A549 (cell line): Measurements from ENCODE around the gene RUNX3. TPM values are rescaled to one million over a fixed set of nuclear protein-coding genes. Genes with fewer than 3 reads are reported as not detected.

Source experiments
- ATAC-seq, 2 experiments: fragments of 200-7000 bp in 1 of 2; fragments of >200 bp in 1 of 2; cut with Nextera tagmentation in 1 of 2; cut with Tn5 transposase in 1 of 2; 3 replicates each; pipeline versions ENCODE4 v1.8.0 to v1.9.1; 2018 to 2020; ENCODE audit warnings: mild to moderate bottlenecking in 1 of 2, moderate library complexity in 1 of 2
- CTCF ChIA-PET: fragments of 300-600 bp; sonication (Branson Sonifier 250); formaldehyde crosslinking; extraction: SDS; loops from one replicate; lab custom pipeline; 2021; ENCODE audit warnings: antibody characterized with exemption, inconsistent platforms; lab: Yijun Ruan, JAX
- POLR2A ChIA-PET: fragments of 350-600 bp; formaldehyde crosslinking; extraction: SDS; loops from one replicate; lab custom pipeline; 2021; ENCODE audit warnings: antibody characterized with exemption, inconsistent platforms; lab: Yijun Ruan, JAX
- DNase-seq, 2 experiments: peaks; one replicate each; pipeline versions ENCODE4 v3.0.0 to v3.0.0-alpha.2; 2011 to 2016; ENCODE audit warnings: low read depth in 1 of 2, low spot score in 1 of 2
- FAIRE-seq: peaks from 2 replicates; lab custom pipeline; 2011; peaks lifted over from hg19 to GRCh38; lab: Jason Lieb, UNC
- H3K27ac ChIP-seq, 2 experiments: fragments of >200 bp; sonication (Bioruptor Twin); formaldehyde crosslinking; 3 replicates each; pipeline ENCODE4 v1.5.1; 2016 to 2017
- H3K4me1 ChIP-seq: fragments of >200 bp; sonication (Bioruptor Twin); formaldehyde crosslinking; 3 replicates; pipeline ENCODE4 v1.6.1; 2016
- H3K4me2 ChIP-seq: fragments of >200 bp; sonication (Bioruptor Twin); formaldehyde crosslinking; 3 replicates; pipeline ENCODE4 v1.6.1; 2016
- H3K4me3 ChIP-seq: fragments of >200 bp; sonication (Bioruptor Twin); formaldehyde crosslinking; 3 replicates; pipeline ENCODE4 v1.5.1; 2016
- H3K9me3 ChIP-seq: fragments of >200 bp; sonication (Bioruptor Twin); formaldehyde crosslinking; 3 replicates; pipeline ENCODE4 v1.6.1; 2016
- CHD2 ChIP-seq: fragments of 150-350 bp; IDR thresholded peaks from 2 replicates; pipeline ENCODE4 v1.6.1; 2014; ENCODE audit warnings: low read length; ENCODE audit not compliant: partially characterized antibody
- CHD4 ChIP-seq: fragments of 200-600 bp; sonication (generic); IDR thresholded peaks from 2 replicates; pipeline ENCODE4 v1.6.1; 2016; ENCODE audit warnings: antibody characterized with exemption, mild to moderate bottlenecking, borderline replicate concordance
- EP300 ChIP-seq, 2 experiments: fragments of >200 bp; sonication (Bioruptor Twin); formaldehyde crosslinking; IDR thresholded peaks; 2 replicates in 1 of 2; 3 replicates in 1 of 2; pipeline ENCODE4 v1.6.1; 2016 to 2017
- ESRRA ChIP-seq: fragments of 150-350 bp; IDR thresholded peaks from 2 replicates; pipeline ENCODE4 v1.6.1; 2014; ENCODE audit warnings: mild to moderate bottlenecking, low read length, borderline replicate concordance
- FOSB ChIP-seq: fragments of 250-450 bp; sonication (Bioruptor Pico); IDR thresholded peaks from 2 replicates; pipeline ENCODE4 v1.5.0; 2020; ENCODE audit warnings: mild to moderate bottlenecking, moderate library complexity
- HDAC2 ChIP-seq: fragments of 200-600 bp; sonication (generic); IDR thresholded peaks from 2 replicates; pipeline ENCODE4 v1.6.1; 2016
- HEYL ChIP-seq: fragments of 250-450 bp; sonication (Bioruptor Pico); IDR thresholded peaks from 2 replicates; pipeline ENCODE4 v1.8.0; 2021; ENCODE audit warnings: mild to moderate bottlenecking, moderate library complexity
- HMGXB4 ChIP-seq: fragments of 250-450 bp; sonication (Bioruptor Pico); IDR thresholded peaks from 2 replicates; pipeline ENCODE4 v1.5.0; 2021; ENCODE audit warnings: mild to moderate bottlenecking, moderate library complexity, borderline replicate concordance
- HOXB13 ChIP-seq: fragments of 250-450 bp; sonication (Bioruptor Pico); IDR thresholded peaks from 2 replicates; pipeline ENCODE4 v1.5.0; 2020; ENCODE audit warnings: low read depth, mild to moderate bottlenecking, moderate library complexity
- HOXB5 ChIP-seq: fragments of 250-450 bp; sonication (Bioruptor Pico); IDR thresholded peaks from 2 replicates; pipeline ENCODE4 v1.5.0; 2020; ENCODE audit warnings: mild to moderate bottlenecking, moderate library complexity
- KDM1A ChIP-seq: fragments of 200-600 bp; sonication (generic); IDR thresholded peaks from 2 replicates; pipeline ENCODE4 v1.6.1; 2016; ENCODE audit warnings: low read depth, mild to moderate bottlenecking
- MAZ ChIP-seq: fragments of 150-350 bp; IDR thresholded peaks from 2 replicates; pipeline ENCODE4 v1.6.1; 2014; ENCODE audit warnings: antibody characterized with exemption, low read depth, low read length, borderline replicate concordance
- MYC ChIP-seq: IDR thresholded peaks from 2 replicates; pipeline ENCODE4 v1.6.1; 2012; ENCODE audit warnings: mild to moderate bottlenecking, inconsistent platforms, low read length, improper control_type of control experiment, borderline replicate concordance
- PHF8 ChIP-seq: fragments of 200-600 bp; sonication (generic); IDR thresholded peaks from 2 replicates; pipeline ENCODE4 v1.6.1; 2016; ENCODE audit warnings: low read depth, mild to moderate bottlenecking, antibody characterized with exemption, moderate library complexity, borderline replicate concordance
- POLR2AphosphoS2 ChIP-seq: conservative IDR thresholded peaks from 2 replicates; pipeline ENCODE4 v1.6.1; 2012; ENCODE audit warnings: low read length, improper control_type of control experiment, inconsistent platforms
- RCOR1 ChIP-seq: fragments of 150-350 bp; IDR thresholded peaks from 2 replicates; pipeline ENCODE4 v1.6.1; 2014; ENCODE audit warnings: antibody characterized with exemption, low read length, low read depth
- RNF2 ChIP-seq: fragments of 200-600 bp; sonication (generic); IDR thresholded peaks from 2 replicates; pipeline ENCODE4 v1.6.1; 2016; ENCODE audit warnings: low read depth, mild to moderate bottlenecking, antibody characterized with exemption, moderate library complexity, borderline replicate concordance
- SMC3 ChIP-seq: fragments of >200 bp; sonication (Bioruptor Twin); formaldehyde crosslinking; IDR thresholded peaks from 3 replicates; pipeline ENCODE4 v1.6.1; 2018; ENCODE audit warnings: inconsistent platforms
- TFCP2L1 ChIP-seq: fragments of 250-450 bp; sonication (Bioruptor Pico); IDR thresholded peaks from 2 replicates; pipeline ENCODE4 v1.5.0; 2021; ENCODE audit warnings: mild to moderate bottlenecking
- TP53 ChIP-seq: fragments of 250-450 bp; sonication (Bioruptor Pico); IDR thresholded peaks from 2 replicates; pipeline ENCODE4 v1.5.0; 2021; ENCODE audit warnings: mild to moderate bottlenecking, moderate library complexity
- USF2 ChIP-seq: fragments of 450-650 bp; IDR thresholded peaks from 2 replicates; pipeline ENCODE4 v1.6.1; 2014; ENCODE audit warnings: antibody characterized with exemption
- ZFP36 ChIP-seq: fragments of 450-650 bp; IDR thresholded peaks from 2 replicates; pipeline ENCODE4 v1.6.1; 2014; ENCODE audit warnings: borderline replicate concordance; ENCODE audit not compliant: partially characterized antibody
- ZSCAN20 ChIP-seq: fragments of 250-450 bp; sonication (Bioruptor Pico); IDR thresholded peaks from 2 replicates; pipeline ENCODE4 v1.8.0; 2022; ENCODE audit warnings: mild to moderate bottlenecking, moderate library complexity
- WGBS: methylation state at CpG from one replicate; pipeline ENCODE4 v1.1.6; 2017; ENCODE audit errors: missing lambda C conversion rate; 5-methylcytosine and 5-hydroxymethylcytosine counted together
- polyA plus RNA-seq, 4 experiments: library from polyadenylated mRNA; depleted of rRNA in 3 of 4; stranded (reverse); fragments of >200 nt; fragmentation: RNase III in 1 of 4; extraction: RNeasy Plus Mini Kit Qiagen cat#74134 plus additional on column Dnase treatment in 1 of 4; gene quantifications; 2 replicates in 3 of 4; 3 replicates in 1 of 4; pipeline ENCODE4 v1.2.3, GENCODE V29; 2011 to 2017
- TF ChIP-seq, protein P1 (sequence below): fragments of 250-450 bp; sonication (Bioruptor Pico); IDR thresholded peaks from 2 replicates; pipeline ENCODE4 v1.5.0; 2020; ENCODE audit warnings: low read depth, mild to moderate bottlenecking, moderate library complexity
- TF ChIP-seq, protein P2 (sequence below): fragments of 200-600 bp; sonication (generic); IDR thresholded peaks from 2 replicates; pipeline ENCODE4 v1.6.1; 2016; ENCODE audit warnings: antibody characterized with exemption, mild to moderate bottlenecking, moderate library complexity

The RUNX3 gene
- polyA plus RNA-seq, 2 of the 4 experiments (the other 2 are of a cell fraction): 1.4 to 4.0 TPM

DNA sequence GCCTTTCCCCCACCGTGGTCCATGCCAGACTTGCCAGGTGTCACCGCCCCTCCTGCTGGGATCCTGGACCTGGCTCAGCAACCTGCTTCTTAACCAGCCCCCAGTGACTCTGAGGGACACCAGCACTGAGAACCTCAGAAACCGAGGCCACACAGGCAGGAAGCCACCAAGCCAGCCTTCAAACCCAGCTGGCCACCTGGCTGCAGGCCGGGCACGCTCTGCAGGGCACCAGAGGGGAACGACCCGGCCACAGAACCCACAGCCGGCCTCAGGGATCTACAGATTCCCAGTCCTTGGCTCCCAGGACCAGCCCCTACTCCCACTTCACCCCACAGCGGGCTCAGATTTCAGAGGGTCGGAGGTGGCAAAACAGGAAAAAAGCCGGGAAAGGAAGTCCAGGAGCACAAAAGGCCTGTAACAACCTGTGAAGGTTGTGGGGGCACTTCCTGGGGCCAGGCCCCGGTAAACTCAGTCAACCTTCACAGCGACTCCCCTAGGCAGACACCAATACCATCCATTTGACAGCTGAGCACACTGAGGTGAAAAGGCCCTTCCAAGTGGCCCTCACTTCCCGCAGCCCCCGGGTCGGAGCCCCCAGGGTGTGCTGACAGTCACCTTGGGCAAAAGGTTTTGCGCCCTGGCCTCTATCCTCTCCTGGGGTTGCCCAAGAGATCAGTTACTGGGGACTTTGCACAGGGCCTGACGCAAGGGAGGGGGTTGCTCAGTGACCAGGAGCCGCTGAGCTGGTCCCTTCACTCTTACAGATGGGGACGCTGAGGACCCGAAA lies 14.1 kb downstream of the RUNX3 start:
- Histone ChIP-seq H3K27ac (no peak overlapping the region), H3K4me3 (no peak overlapping the region), H3K9me3 (no peaks in the 10 kb centered on the region), H3K4me1 (no peaks in the 10 kb centered on the region; the same call in 2 of the 3 replicates), H3K4me2 (no peak overlapping the region)
- TF ChIP-seq USF2 (no peak), CHD4 (no peak), ESRRA (no peak), RNF2 (no peak), ZFP36 (no peak), POLR2AphosphoS2 (no peak), HOXB13 (CRISPR knock-in tag) (no peak), MYC (no peak), TFCP2L1 (no peak)
- DNase-seq (no peak), ATAC-seq (no peak), FAIRE-seq (no peak)
- ChIA-PET POLR2A (no interaction called here), CTCF (interaction anchor here (0.6 kb wide), 1 partner anchor 121 kb away, joined by 3 read pairs; no protein-coding TSS in a partner anchor)
- WGBS: 81% methylated on average over 14 of the region's 21 CpGs

- Histone ChIP-seq H3K4me3 (no peak overlapping the region), H3K4me2 (no peak overlapping the region), H3K27ac (no peak overlapping the region), H3K4me1 (no peaks in the 10 kb centered on the region; the same call in 2 of the 3 replicates), H3K9me3 (no peaks in the 10 kb centered on the region)
- CTCF ChIA-PET: interaction anchor here (1.6 kb wide), 1 partner anchor 12 kb away, joined by 7 read pairs; no protein-coding TSS in a partner anchor
- POLR2A ChIA-PET: no interaction called here
- FAIRE-seq: no peak
- WGBS: 75% methylated on average over 14 of the region's 33 CpGs
- TF ChIP-seq HDAC2 (no peak), KDM1A (no peak), CHD2 (no peak), MYC (no peak), EP300 (IDR thresholded peaks at IDR 0.05) (no peak), RCOR1 (no peak), MAZ (no peak), TP53 (CRISPR knock-in tag) (no peak), TFCP2L1 (no peak), HMGXB4 (CRISPR knock-in tag) (no peak), FOSB (CRISPR knock-in tag) (no peak), HEYL (CRISPR knock-in tag) (no peak), SMC3 (no peak), PHF8 (no peak), ESRRA (no peak), HOXB5 (CRISPR knock-in tag) (no peak), ZSCAN20 (CRISPR knock-in tag) (no peak)
- TF ChIP-seq, protein P1, sequence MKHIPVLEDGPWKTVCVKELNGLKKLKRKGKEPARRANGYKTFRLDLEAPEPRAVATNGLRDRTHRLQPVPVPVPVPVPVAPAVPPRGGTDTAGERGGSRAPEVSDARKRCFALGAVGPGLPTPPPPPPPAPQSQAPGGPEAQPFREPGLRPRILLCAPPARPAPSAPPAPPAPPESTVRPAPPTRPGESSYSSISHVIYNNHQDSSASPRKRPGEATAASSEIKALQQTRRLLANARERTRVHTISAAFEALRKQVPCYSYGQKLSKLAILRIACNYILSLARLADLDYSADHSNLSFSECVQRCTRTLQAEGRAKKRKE (CRISPR knock-in tag): no peak
- TF ChIP-seq, protein P2, sequence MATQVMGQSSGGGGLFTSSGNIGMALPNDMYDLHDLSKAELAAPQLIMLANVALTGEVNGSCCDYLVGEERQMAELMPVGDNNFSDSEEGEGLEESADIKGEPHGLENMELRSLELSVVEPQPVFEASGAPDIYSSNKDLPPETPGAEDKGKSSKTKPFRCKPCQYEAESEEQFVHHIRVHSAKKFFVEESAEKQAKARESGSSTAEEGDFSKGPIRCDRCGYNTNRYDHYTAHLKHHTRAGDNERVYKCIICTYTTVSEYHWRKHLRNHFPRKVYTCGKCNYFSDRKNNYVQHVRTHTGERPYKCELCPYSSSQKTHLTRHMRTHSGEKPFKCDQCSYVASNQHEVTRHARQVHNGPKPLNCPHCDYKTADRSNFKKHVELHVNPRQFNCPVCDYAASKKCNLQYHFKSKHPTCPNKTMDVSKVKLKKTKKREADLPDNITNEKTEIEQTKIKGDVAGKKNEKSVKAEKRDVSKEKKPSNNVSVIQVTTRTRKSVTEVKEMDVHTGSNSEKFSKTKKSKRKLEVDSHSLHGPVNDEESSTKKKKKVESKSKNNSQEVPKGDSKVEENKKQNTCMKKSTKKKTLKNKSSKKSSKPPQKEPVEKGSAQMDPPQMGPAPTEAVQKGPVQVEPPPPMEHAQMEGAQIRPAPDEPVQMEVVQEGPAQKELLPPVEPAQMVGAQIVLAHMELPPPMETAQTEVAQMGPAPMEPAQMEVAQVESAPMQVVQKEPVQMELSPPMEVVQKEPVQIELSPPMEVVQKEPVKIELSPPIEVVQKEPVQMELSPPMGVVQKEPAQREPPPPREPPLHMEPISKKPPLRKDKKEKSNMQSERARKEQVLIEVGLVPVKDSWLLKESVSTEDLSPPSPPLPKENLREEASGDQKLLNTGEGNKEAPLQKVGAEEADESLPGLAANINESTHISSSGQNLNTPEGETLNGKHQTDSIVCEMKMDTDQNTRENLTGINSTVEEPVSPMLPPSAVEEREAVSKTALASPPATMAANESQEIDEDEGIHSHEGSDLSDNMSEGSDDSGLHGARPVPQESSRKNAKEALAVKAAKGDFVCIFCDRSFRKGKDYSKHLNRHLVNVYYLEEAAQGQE: no peak
- ATAC-seq: no peak
- no peak for DNase-seq
These were observed 15.6 kb downstream of the RUNX3 start for GRCh38 chr1:24914226-24915069.
